Activated naive CD8-positive, alpha-beta T cell treated with anti-CD3 and anti-CD28 coated beads, Interleukin-2, amount 50 U/mL, for 24 hours (primary cell): ENCODE data around the gene COPS3.

Experiments used
- ATAC-seq: fragments of 150-1000 bp; cut with Tn5 transposase; one replicate; pipeline ENCODE4 v1.10.0; 2021
- DNase-seq: peaks from one replicate; pipeline ENCODE4 v3.0.0; 2021
- H3K27ac Mint-ChIP-seq: one replicate; pipeline ENCODE4 v1.8.0; 2021; ENCODE audit warnings: mild to moderate bottlenecking, mixed read lengths
- H3K27me3 Mint-ChIP-seq: one replicate; pipeline ENCODE4 v1.8.0; 2021; ENCODE audit warnings: mixed read lengths
- H3K36me3 Mint-ChIP-seq: one replicate; pipeline ENCODE4 v1.8.0; 2021; ENCODE audit warnings: low read depth, mixed read lengths
- H3K4me1 Mint-ChIP-seq: one replicate; pipeline ENCODE4 v1.8.0; 2021; ENCODE audit warnings: mixed read lengths
- H3K4me3 Mint-ChIP-seq: one replicate; pipeline ENCODE4 v1.8.0; 2021; ENCODE audit warnings: mild to moderate bottlenecking, moderate library complexity, mixed read lengths
- H3K9me3 Mint-ChIP-seq: one replicate; pipeline ENCODE4 v1.8.0; 2021; ENCODE audit warnings: mixed read lengths

COPS3 gene

GRCh38 chr17:17225901-17226300 is 55.1 kb downstream of the COPS3 start:
- no peak overlapping the region for H3K27ac Mint-ChIP-seq

DNA sequence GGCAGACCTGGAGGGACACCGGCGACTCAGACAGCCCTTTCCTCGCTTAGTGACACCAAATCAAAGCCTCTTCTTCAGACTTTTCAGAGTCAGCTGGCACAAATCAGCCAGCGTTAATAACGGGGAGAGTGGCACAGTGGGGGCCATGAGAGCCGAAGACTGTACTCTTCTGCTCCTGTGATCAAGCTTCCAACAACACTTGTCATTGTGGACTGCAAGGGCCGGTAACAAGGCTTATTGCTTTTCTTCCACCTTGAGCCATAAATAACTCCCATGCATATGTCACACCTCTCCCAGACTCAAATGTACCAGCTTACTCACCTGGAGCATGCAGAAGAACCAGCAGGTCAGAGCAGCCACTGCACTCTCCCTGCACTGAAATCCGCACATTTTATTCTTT is 56.9 kb downstream of the COPS3 start:
- Mint-ChIP-seq H3K9me3 (no peaks in the 10 kb centered on the region), H3K27me3 (no peaks in the 10 kb centered on the region), H3K4me3 (no peak overlapping the region), H3K27ac (no peak overlapping the region), H3K36me3 (peaks cover 20% of the 10 kb centered on the region), H3K4me1 (no peaks in the 10 kb centered on the region)
- ATAC-seq (no peak), DNase-seq (no peak)

More at GRCh38 chr17:17225901-17226300, 55.1 kb downstream of the COPS3 start:
- Mint-ChIP-seq H3K4me3 (no peak overlapping the region), H3K4me1 (no peaks in the 10 kb centered on the region), H3K27me3 (no peaks in the 10 kb centered on the region), H3K9me3 (no peaks in the 10 kb centered on the region), H3K36me3 (peaks cover 20% of the 10 kb centered on the region)
- ATAC-seq (no peak), DNase-seq (no peak)

- Mint-ChIP-seq H3K27ac (no peak overlapping the region), H3K36me3 (peaks cover 20% of the 10 kb centered on the region), H3K9me3 (no peaks in the 10 kb centered on the region)
These were observed 57.3 kb downstream of the COPS3 start for GRCh38 chr17:17223736-17224135.

DNA sequence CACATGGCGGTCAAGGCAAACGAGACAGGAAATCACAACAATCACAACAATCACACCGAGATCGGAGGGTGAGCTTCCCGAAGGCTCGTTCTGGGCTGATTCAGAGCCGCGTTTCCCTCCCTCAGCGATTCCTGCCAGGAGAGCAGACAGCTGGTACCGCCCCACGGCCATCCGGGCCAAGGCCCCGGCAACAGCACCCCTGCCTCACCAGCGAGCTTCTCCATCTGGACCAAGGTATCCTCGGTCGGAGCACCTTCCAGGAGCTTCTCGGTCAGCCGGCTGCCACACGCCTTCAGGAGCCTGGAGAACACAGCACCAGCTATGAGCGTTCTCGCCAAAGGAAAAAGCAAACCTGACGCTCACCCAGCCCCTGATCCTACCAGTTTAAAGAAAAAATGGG is 59.7 kb downstream of the COPS3 start:
- DNase-seq (no peak), ATAC-seq (no peak)
- no peaks in the 10 kb centered on the region for H3K9me3 Mint-ChIP-seq
- H3K27me3 Mint-ChIP-seq: no peaks in the 10 kb centered on the region
- no peak overlapping the region for H3K4me3 Mint-ChIP-seq
- peaks cover 22% of the 10 kb centered on the region for H3K36me3 Mint-ChIP-seq
- H3K4me1 Mint-ChIP-seq: no peaks in the 10 kb centered on the region
- no peak overlapping the region for H3K27ac Mint-ChIP-seq

More at GRCh38 chr17:17223736-17224135, 57.3 kb downstream of the COPS3 start:
- ATAC-seq (no peak), DNase-seq (no peak)
- Mint-ChIP-seq H3K27me3 (no peaks in the 10 kb centered on the region), H3K4me3 (no peak overlapping the region), H3K4me1 (no peaks in the 10 kb centered on the region)

DNA sequence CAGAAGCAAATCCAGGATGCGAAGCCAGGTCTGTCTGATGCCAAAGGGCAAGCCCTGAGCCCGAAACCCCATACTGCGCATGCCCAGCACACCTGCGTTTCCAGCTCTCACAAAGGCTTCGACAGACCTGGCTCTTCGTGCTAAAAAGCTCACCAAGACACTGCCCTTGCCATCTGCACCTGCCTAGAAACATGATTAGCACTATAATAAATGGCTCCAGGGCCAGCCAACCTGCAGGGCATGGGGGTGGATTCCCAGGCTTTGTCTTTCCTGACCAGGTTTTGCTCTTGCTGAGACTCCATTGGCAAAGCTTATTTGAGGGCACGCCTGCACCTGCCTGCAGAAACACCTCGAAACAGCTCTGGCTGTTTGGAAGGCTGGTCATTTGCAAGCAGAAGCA is 60.5 kb downstream of the COPS3 start:
- Mint-ChIP-seq H3K9me3 (no peaks in the 10 kb centered on the region), H3K36me3 (peaks cover 20% of the 10 kb centered on the region), H3K27me3 (no peaks in the 10 kb centered on the region), H3K4me1 (no peaks in the 10 kb centered on the region), H3K27ac (no peak overlapping the region), H3K4me3 (no peak overlapping the region)
- DNase-seq: no peak
- ATAC-seq: no peak

- Mint-ChIP-seq H3K4me3 (no peak overlapping the region), H3K4me1 (no peaks in the 10 kb centered on the region), H3K27me3 (no peaks in the 10 kb centered on the region), H3K27ac (no peak overlapping the region), H3K36me3 (peaks cover 11% of the 10 kb centered on the region), H3K9me3 (no peaks in the 10 kb centered on the region)
- ATAC-seq (no peak), DNase-seq (no peak)
These were observed 63.1 kb downstream of the COPS3 start for GRCh38 chr17:17217995-17218394.

DNA sequence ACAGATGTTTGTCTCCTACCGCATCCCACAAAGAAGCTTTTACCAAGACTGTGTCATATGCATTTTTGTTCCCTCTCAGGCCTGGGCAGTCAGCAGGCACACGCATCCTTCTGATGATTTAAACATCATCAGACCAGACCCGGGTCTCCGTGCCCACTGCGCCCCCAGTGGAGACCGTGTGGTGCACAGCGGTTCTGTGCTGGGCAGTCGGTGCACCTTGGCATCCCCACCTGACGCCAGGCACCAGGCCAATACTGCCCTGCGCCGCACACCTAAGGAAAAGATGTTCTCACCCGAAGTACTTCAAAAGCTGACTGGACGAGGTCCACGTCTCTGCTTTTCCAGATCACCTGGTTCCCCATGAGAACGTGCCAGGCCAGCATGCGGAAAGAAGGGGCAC is 64.3 kb downstream of the COPS3 start:
- Mint-ChIP-seq H3K27me3 (no peaks in the 10 kb centered on the region), H3K36me3 (peaks cover 10% of the 10 kb centered on the region), H3K9me3 (no peaks in the 10 kb centered on the region), H3K27ac (no peak overlapping the region), H3K4me1 (no peaks in the 10 kb centered on the region), H3K4me3 (no peak overlapping the region)
- no peak for DNase-seq
- ATAC-seq: no peak

DNA sequence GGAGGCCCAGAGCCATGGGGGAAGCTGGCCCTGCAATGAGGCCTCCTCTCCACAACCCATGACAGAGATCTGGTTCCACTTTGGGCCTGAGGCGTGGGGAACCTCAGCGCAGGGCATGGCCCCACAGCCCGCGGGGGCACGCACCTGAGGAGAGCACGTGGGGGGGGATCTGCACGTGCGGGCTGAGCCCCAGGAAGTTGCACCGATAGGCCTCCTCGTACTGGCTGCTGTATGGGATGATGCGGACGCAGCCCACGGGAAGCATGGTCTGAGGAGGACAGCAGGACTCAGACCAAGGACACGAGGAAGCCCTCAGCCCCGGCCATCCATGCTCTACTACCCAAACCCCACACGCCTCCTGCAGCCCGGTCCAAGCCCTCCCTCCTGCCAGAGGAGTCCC is 64.8 kb downstream of the COPS3 start:
- peaks cover 10% of the 10 kb centered on the region for H3K36me3 Mint-ChIP-seq
- no peak for DNase-seq
- H3K27ac Mint-ChIP-seq: no peak overlapping the region
- H3K4me3 Mint-ChIP-seq: no peak overlapping the region
- ATAC-seq: no peak
- no peaks in the 10 kb centered on the region for H3K4me1 Mint-ChIP-seq
- H3K27me3 Mint-ChIP-seq: no peaks in the 10 kb centered on the region
- H3K9me3 Mint-ChIP-seq: no peaks in the 10 kb centered on the region

DNA sequence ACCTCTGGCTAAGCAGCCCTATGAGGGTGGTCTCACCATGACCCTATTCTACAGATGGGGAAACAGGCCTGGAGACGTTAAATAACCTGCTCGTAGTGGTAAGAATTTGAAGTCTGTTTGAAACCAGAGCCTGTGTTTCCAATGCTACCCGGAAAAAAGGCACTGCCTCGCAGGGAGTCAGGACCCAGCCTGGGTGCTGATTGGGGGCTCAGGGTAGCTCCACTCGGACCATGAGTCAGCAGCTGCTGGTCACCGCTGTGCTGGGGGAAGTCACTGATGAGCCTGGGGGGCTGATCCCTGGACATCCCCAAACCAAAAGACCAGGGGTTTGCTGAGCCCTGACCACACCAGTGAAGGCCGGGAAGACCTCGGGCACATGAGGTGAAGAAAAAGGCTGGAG is 65.5 kb downstream of the COPS3 start:
- Mint-ChIP-seq H3K4me1 (no peaks in the 10 kb centered on the region), H3K36me3 (peaks cover 10% of the 10 kb centered on the region), H3K9me3 (no peaks in the 10 kb centered on the region), H3K27ac (no peak overlapping the region), H3K27me3 (no peaks in the 10 kb centered on the region), H3K4me3 (no peak overlapping the region)
- ATAC-seq: no peak
- no peak for DNase-seq

GRCh38 chr17:17214646-17215436 is 66.2 kb downstream of the COPS3 start:
- no peak overlapping the region for H3K4me3 Mint-ChIP-seq
- peak overlapping the region; percentile 8 for H3K27ac Mint-ChIP-seq
- no peak for DNase-seq
- peaks cover 8% of the 10 kb centered on the region for H3K36me3 Mint-ChIP-seq
- H3K27me3 Mint-ChIP-seq: no peaks in the 10 kb centered on the region
- no peaks in the 10 kb centered on the region for H3K9me3 Mint-ChIP-seq
- ATAC-seq: no peak
- no peaks in the 10 kb centered on the region for H3K4me1 Mint-ChIP-seq

- Mint-ChIP-seq H3K27ac (no peak overlapping the region), H3K9me3 (no peaks in the 10 kb centered on the region), H3K36me3 (peaks cover 8% of the 10 kb centered on the region), H3K4me1 (no peaks in the 10 kb centered on the region), H3K4me3 (no peak overlapping the region), H3K27me3 (no peaks in the 10 kb centered on the region)
- DNase-seq (no peak), ATAC-seq (no peak)
These were observed 67.3 kb downstream of the COPS3 start for GRCh38 chr17:17213775-17214174.

DNA sequence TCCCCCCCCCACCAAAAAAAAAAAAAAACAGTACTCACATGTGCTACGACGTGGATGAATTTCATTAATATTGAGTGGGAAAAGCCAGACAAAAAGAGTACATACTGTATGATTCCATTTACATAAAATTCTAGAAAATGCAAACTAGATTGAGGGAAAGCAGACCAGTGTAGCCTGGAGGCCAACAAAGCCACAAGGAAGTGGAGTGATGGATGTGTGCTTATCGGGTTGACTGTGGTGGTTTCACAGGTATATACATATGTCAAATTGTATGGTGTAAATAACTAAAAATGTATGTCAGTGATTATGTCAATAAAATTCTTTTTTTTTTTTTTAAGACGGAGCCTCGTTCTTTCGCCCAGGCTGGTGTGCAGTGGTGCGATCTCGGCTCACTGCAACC is 73.0 kb downstream of the COPS3 start:
- Mint-ChIP-seq H3K27ac (no peak overlapping the region), H3K36me3 (peaks cover 12% of the 10 kb centered on the region), H3K9me3 (no peaks in the 10 kb centered on the region), H3K4me3 (no peak overlapping the region), H3K27me3 (no peaks in the 10 kb centered on the region), H3K4me1 (peaks cover 21% of the 10 kb centered on the region)
- ATAC-seq: no peak
- no peak for DNase-seq

DNA sequence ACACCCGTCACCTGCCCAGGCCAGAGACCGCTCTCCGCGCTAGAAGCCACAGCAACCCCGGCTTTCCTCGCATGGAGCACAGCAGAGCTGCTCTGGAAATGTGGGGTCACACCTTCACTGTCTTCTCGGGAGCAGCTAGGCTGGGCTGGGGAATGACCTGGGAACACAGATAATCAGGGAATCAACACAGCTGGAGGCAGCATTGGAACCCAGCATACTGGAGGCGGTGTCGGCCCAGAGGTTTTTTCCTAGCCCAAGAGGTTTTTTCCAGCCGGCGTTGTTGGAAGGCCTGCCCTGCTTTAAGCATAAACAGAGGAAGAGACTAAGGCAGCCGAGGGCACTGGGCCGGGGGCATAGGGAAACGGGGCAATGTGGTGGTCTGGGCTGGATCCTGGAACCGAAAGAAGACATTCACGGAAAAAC is 74.1 kb downstream of the COPS3 start:
- Mint-ChIP-seq H3K9me3 (no peaks in the 10 kb centered on the region), H3K4me3 (peak overlapping the region; percentile 42), H3K27me3 (no peaks in the 10 kb centered on the region), H3K36me3 (peaks cover 18% of the 10 kb centered on the region), H3K4me1 (peaks cover 21% of the 10 kb centered on the region), H3K27ac (no peak overlapping the region)
- DNase-seq (no peak), ATAC-seq (peak; percentile 5)

DNA sequence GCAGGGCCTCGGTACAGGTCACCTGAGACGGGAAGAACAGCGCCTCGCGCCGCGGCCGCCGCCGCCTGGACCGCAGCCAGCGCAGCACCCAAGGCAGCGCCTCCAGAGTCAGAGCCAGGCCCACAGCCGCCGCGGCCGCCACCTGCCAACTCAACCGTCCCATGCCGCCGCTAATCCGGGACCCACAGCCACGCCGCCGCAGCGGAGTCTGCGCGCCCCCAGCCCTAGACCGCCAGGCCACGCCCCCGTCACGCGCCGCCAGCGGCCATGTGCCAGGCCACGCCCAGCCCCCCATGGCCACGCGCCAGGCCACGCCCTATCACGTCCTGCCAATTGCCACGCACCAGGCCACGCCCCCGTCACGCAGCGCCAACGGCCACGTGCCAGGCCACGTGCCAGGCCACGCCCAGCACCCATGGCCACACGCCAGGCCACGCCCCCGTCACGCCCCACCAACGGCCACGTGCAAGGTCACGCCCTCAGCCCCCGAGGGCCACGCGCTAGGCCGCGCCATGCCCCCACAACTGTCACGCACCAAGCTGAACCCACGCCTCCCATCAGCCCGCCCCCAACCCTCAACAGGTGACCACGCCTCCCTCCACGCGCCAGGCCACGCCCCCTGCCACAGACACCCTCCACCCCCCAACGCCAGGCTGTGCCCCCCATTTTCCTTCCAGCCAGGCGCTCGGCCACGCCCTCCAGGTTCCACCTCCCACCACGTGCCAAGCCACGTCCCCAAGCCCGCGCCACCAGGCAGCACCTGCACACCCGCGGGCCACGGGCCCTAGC is 74.7 kb downstream of the COPS3 start, which contains the start of gene PLD6:
TSS of gene PLD6 (minus strand) at position 210 of the 789 bp plus-strand sequence. CDS start at position 163, 47 bp downstream.
- Mint-ChIP-seq H3K27me3 (no peaks in the 10 kb centered on the region), H3K27ac (peak within 1 kb of the TSS; percentile 96), H3K36me3 (peaks cover 21% of the 10 kb centered on the region), H3K9me3 (no peaks in the 10 kb centered on the region), H3K4me1 (peaks cover 21% of the 10 kb centered on the region), H3K4me3 (peak within 1 kb of the TSS; percentile 87)
- peak; percentile 91 for DNase-seq
- ATAC-seq: peak; percentile 58
